ENCODE data around the gene HNRNPC. TPM values are rescaled to one million over a fixed set of nuclear protein-coding genes. Genes with fewer than 3 reads are reported as not detected.

HNRNPC gene
- total RNA-seq, 1 donor from 2014 or later: 1,872 TPM

- TF ChIP-seq EZH2phosphoT487 (IDR thresholded peaks at IDR 0.05) (no peak), CTCF (IDR thresholded peaks at IDR 0.05) (no peak), EZH2 (IDR thresholded peaks at IDR 0.05) (no peak)
- no peak overlapping the region for H2AFZ ChIP-seq (replicated peaks)
- peaks cover 42% of the 10 kb centered on the region for H3K36me3 Mint-ChIP-seq
These were observed 1.2 kb downstream of the HNRNPC start for GRCh38 chr14:21267886-21268616.

GRCh38 chr14:21267431-21267845 lies 1.8 kb downstream of the HNRNPC start:
- Mint-ChIP-seq H3K4me1 (peaks cover 46% of the 10 kb centered on the region), H3K4me3 (peak overlapping the region; percentile 100), H3K27ac (no peak overlapping the region), H3K9me3 (no peaks in the 10 kb centered on the region), H3K36me3 (peaks cover 44% of the 10 kb centered on the region), H3K27me3 (ENCODE audit: insufficient read depth, low read depth) (peaks cover 10% of the 10 kb centered on the region)
- no peaks in the 10 kb centered on the region for H3K9me3 ChIP-seq (ENCODE audit: low read depth)
- no peak for TF ChIP-seq CTCF (IDR thresholded peaks at IDR 0.05)
- TF ChIP-seq EZH2phosphoT487 (IDR thresholded peaks at IDR 0.05): no peak
- TF ChIP-seq EZH2 (IDR thresholded peaks at IDR 0.05): no peak
- peaks cover 66% of the 10 kb centered on the region for H4K20me1 ChIP-seq (ENCODE audit: low read depth)
- no peaks in the 10 kb centered on the region for H3K27me3 ChIP-seq
- H3K4me1 ChIP-seq: peaks cover 38% of the 10 kb centered on the region
- peak overlapping the region; percentile 100 for H3K4me2 ChIP-seq
- H3K36me3 ChIP-seq: peaks cover 36% of the 10 kb centered on the region
- H3K27ac ChIP-seq: no peak overlapping the region
- H3K79me2 ChIP-seq (ENCODE audit: low read depth): peaks cover 86% of the 10 kb centered on the region
- DNase-seq (ENCODE audit: low spot score): no peak
- H2AFZ ChIP-seq (replicated peaks): no peak overlapping the region
- H3F3A ChIP-seq (ENCODE audit: low read depth): peaks cover 27% of the 10 kb centered on the region
- H3K9ac ChIP-seq: peak overlapping the region; percentile 100
- H3K4me3 ChIP-seq: peak overlapping the region; percentile 99

More at GRCh38 chr14:21267886-21268616, 1.2 kb downstream of the HNRNPC start:
- Histone ChIP-seq H3K4me3 (peak overlapping the region; percentile 99), H3K79me2 (ENCODE audit: low read depth) (peaks cover 80% of the 10 kb centered on the region), H3K27ac (peak overlapping the region; percentile 93), H3K4me2 (peak overlapping the region; percentile 100), H3K9ac (peak overlapping the region; percentile 100), H3K4me1 (peaks cover 34% of the 10 kb centered on the region), H3F3A (ENCODE audit: low read depth) (peaks cover 26% of the 10 kb centered on the region), H3K27me3 (no peaks in the 10 kb centered on the region), H4K20me1 (ENCODE audit: low read depth) (peaks cover 60% of the 10 kb centered on the region), H3K36me3 (peaks cover 32% of the 10 kb centered on the region), H3K9me3 (ENCODE audit: low read depth) (no peaks in the 10 kb centered on the region)
- H3K27me3 Mint-ChIP-seq (ENCODE audit: insufficient read depth, low read depth): peaks cover 11% of the 10 kb centered on the region
- H3K4me1 Mint-ChIP-seq: peaks cover 43% of the 10 kb centered on the region
- H3K27ac Mint-ChIP-seq: no peak overlapping the region
- no peak for DNase-seq (ENCODE audit: low spot score)
- peak overlapping the region; percentile 100 for H3K4me3 Mint-ChIP-seq
- H3K9me3 Mint-ChIP-seq: no peaks in the 10 kb centered on the region

- no peak overlapping the region for H3K9ac ChIP-seq
- peak overlapping the region; percentile 100 for H3K4me2 ChIP-seq
- peaks cover 48% of the 10 kb centered on the region for H3K36me3 ChIP-seq
- H4K20me1 ChIP-seq (ENCODE audit: low read depth): peaks cover 99% of the 10 kb centered on the region
- no peak overlapping the region for H2AFZ ChIP-seq (replicated peaks)
- H3K4me1 Mint-ChIP-seq: peaks cover 44% of the 10 kb centered on the region
- no peaks in the 10 kb centered on the region for H3K27me3 ChIP-seq
- H3F3A ChIP-seq (ENCODE audit: low read depth): peaks cover 35% of the 10 kb centered on the region
- TF ChIP-seq CTCF (IDR thresholded peaks at IDR 0.05): no peak
- TF ChIP-seq EZH2phosphoT487 (IDR thresholded peaks at IDR 0.05): no peak
- no peak overlapping the region for H3K27ac ChIP-seq
- H3K4me1 ChIP-seq: peaks cover 58% of the 10 kb centered on the region
- peaks cover 100% of the 10 kb centered on the region for H3K79me2 ChIP-seq (ENCODE audit: low read depth)
- no peak overlapping the region for H3K27ac Mint-ChIP-seq
- DNase-seq (ENCODE audit: low spot score): no peak
- H3K36me3 Mint-ChIP-seq: peaks cover 59% of the 10 kb centered on the region
- H3K9me3 ChIP-seq (ENCODE audit: low read depth): no peaks in the 10 kb centered on the region
- no peaks in the 10 kb centered on the region for H3K9me3 Mint-ChIP-seq
- H3K4me3 Mint-ChIP-seq: peak overlapping the region; percentile 3
- H3K27me3 Mint-ChIP-seq (ENCODE audit: insufficient read depth, low read depth): peaks cover 6% of the 10 kb centered on the region
- H3K4me3 ChIP-seq: peak overlapping the region; percentile 99
These were observed 5.0 kb downstream of the HNRNPC start for GRCh38 chr14:21264025-21264801.

Data from neural progenitor cell (in vitro differentiated cells).